IMR-90 (cell line): ENCODE measurements around the gene ZNF705A. TPM values are rescaled to one million over a fixed set of nuclear protein-coding genes. Genes with fewer than 3 reads are reported as not detected.

Source experiments
- ATAC-seq: fragments of 200-7000 bp; cut with Tn5 transposase; 2 replicates; pipeline ENCODE4 v1.9.1; 2020; ENCODE audit warnings: low read depth, mild to moderate bottlenecking, moderate library complexity
- BruUV-seq: library from RNA; stranded (reverse); fragments of 400-500 nt; replicated peaks from 2 replicates; lab custom pipeline; 2021; lab: Mats Ljungman, UMichigan
- CTCF ChIA-PET: fragments of 300-600 bp; formaldehyde crosslinking; extraction: SDS; loops from one replicate; lab custom pipeline; 2021; ENCODE audit warnings: antibody characterized with exemption; lab: Yijun Ruan, JAX
- POLR2A ChIA-PET: fragments of 300-600 bp; sonication (Branson Sonifier 250); formaldehyde crosslinking; loops from one replicate; lab custom pipeline; 2022; ENCODE audit warnings: antibody characterized with exemption; ENCODE audit not compliant: unreplicated experiment; lab: Charles Lee
- DNase-seq: peaks from one replicate; pipeline ENCODE4 v3.0.0; 2013
- H2AFZ ChIP-seq: replicated peaks from 2 replicates; pipeline ENCODE3; 2013; ENCODE audit warnings: low read length, mild to moderate bottlenecking; ENCODE audit not compliant: poor library complexity
- H2AK5ac ChIP-seq: 2 replicates; pipeline ENCODE4 v1.6.1; 2013; ENCODE audit warnings: low read depth, low read length, inconsistent platforms
- H2AK9ac ChIP-seq: replicated peaks from 2 replicates; pipeline ENCODE3; 2013; ENCODE audit warnings: mild to moderate bottlenecking, low read depth, low read length, moderate library complexity; ENCODE audit not compliant: poor library complexity
- H2BK120ac ChIP-seq: 2 replicates; pipeline ENCODE4 v1.6.1; 2013; ENCODE audit warnings: low read depth, low read length, inconsistent platforms
- H2BK15ac ChIP-seq: 3 replicates; pipeline ENCODE4 v1.6.1; 2013; ENCODE audit warnings: low read depth, low read length, inconsistent platforms
- H2BK20ac ChIP-seq: 2 replicates; pipeline ENCODE4 v1.6.1; 2013; ENCODE audit warnings: low read depth, mild to moderate bottlenecking, inconsistent platforms, low read length, moderate library complexity
- H2BK5ac ChIP-seq: 2 replicates; pipeline ENCODE4 v1.6.1; 2013; ENCODE audit warnings: mild to moderate bottlenecking, low read depth, low read length, inconsistent platforms; ENCODE audit not compliant: poor library complexity, severe bottlenecking
- H3K14ac ChIP-seq: replicated peaks from 2 replicates; pipeline ENCODE4 v1.6.1; 2013; ENCODE audit warnings: low read depth, low read length, inconsistent platforms
- H3K18ac ChIP-seq: 2 replicates; pipeline ENCODE4 v1.6.1; 2013; ENCODE audit warnings: low read depth, low read length, control low read depth
- H3K23ac ChIP-seq: 2 replicates; pipeline ENCODE4 v1.6.1; 2013; ENCODE audit warnings: low read depth, low read length, inconsistent platforms
- H3K27ac ChIP-seq: 2 replicates; pipeline ENCODE4 v1.5.1; 2013; ENCODE audit warnings: mild to moderate bottlenecking, control low read depth, low read length; ENCODE audit not compliant: insufficient read depth
- H3K27me3 ChIP-seq: 2 replicates; pipeline ENCODE4 v1.6.1; 2013; ENCODE audit warnings: low read length; ENCODE audit not compliant: control insufficient read depth, insufficient read depth
- H3K36me3 ChIP-seq: 2 replicates; pipeline ENCODE4 v1.6.1; 2013; ENCODE audit warnings: low read length, mixed read lengths; ENCODE audit not compliant: control insufficient read depth, insufficient read depth
- H3K4ac ChIP-seq: 2 replicates; pipeline ENCODE4 v1.6.1; 2013; ENCODE audit warnings: low read depth, low read length, inconsistent platforms
- H3K4me1 ChIP-seq: 2 replicates; pipeline ENCODE4 v1.6.1; 2013; ENCODE audit warnings: low read length, mixed read lengths; ENCODE audit not compliant: control insufficient read depth, insufficient read depth
- H3K4me2 ChIP-seq: 2 replicates; pipeline ENCODE4 v1.6.1; 2013; ENCODE audit warnings: low read depth, mild to moderate bottlenecking, control low read depth, low read length, moderate library complexity
- H3K4me3 ChIP-seq: 2 replicates; pipeline ENCODE4 v1.5.1; 2013; ENCODE audit warnings: low read depth, mild to moderate bottlenecking, control low read depth, low read length, moderate library complexity; ENCODE audit not compliant: insufficient read depth
- H3K56ac ChIP-seq: 2 replicates; pipeline ENCODE4 v1.6.1; 2013; ENCODE audit warnings: low read length, inconsistent platforms; ENCODE audit not compliant: insufficient read depth; ENCODE audit errors: extremely low read depth
- H3K79me1 ChIP-seq, 2 experiments: 2 replicates each; pipeline ENCODE4 v1.6.1; 2013; ENCODE audit warnings: low read length in 2 of 2, inconsistent platforms in 1 of 2, low read depth in 1 of 2
- H3K9ac ChIP-seq: 2 replicates; pipeline ENCODE4 v1.6.1; 2013; ENCODE audit warnings: low read depth, low read length, control low read depth
- H3K9me1 ChIP-seq: 2 replicates; pipeline ENCODE4 v1.6.1; 2013; ENCODE audit warnings: low read length, inconsistent platforms; ENCODE audit not compliant: insufficient read depth
- H3K9me3 ChIP-seq: 2 replicates; pipeline ENCODE4 v1.6.1; 2013; ENCODE audit warnings: low read length; ENCODE audit not compliant: control insufficient read depth, insufficient read depth
- H4K20me1 ChIP-seq: 2 replicates; pipeline ENCODE4 v1.6.1; 2013; ENCODE audit warnings: low read length, inconsistent platforms; ENCODE audit not compliant: insufficient read depth
- H4K5ac ChIP-seq: 2 replicates; pipeline ENCODE4 v1.6.1; 2013; ENCODE audit warnings: mild to moderate bottlenecking, low read depth, low read length, control low read depth
- H4K8ac ChIP-seq, 2 experiments: 2 replicates each; pipeline ENCODE4 v1.6.1; 2013; ENCODE audit warnings: low read depth in 2 of 2, low read length in 2 of 2, control low read depth in 1 of 2, inconsistent platforms in 1 of 2
- H4K91ac ChIP-seq: 2 replicates; pipeline ENCODE4 v1.6.1; 2013; ENCODE audit warnings: low read depth, low read length, inconsistent platforms; ENCODE audit not compliant: insufficient read depth
- CHD1 ChIP-seq: IDR thresholded peaks from 2 replicates; pipeline ENCODE4 v1.6.1; 2012; ENCODE audit warnings: low read depth, low read length, improper control_type of control experiment
- MAFK ChIP-seq: IDR thresholded peaks from 2 replicates; pipeline ENCODE4 v1.6.1; 2012; ENCODE audit warnings: low read depth, low read length, improper control_type of control experiment
- MAZ ChIP-seq: IDR thresholded peaks from 2 replicates; pipeline ENCODE4 v1.6.1; 2012; ENCODE audit warnings: low read depth, mild to moderate bottlenecking, low read length, improper control_type of control experiment, moderate library complexity, borderline replicate concordance
- RAD21 ChIP-seq: IDR thresholded peaks from 2 replicates; pipeline ENCODE4 v1.6.1; 2012; ENCODE audit warnings: low read length, improper control_type of control experiment
- RCOR1 ChIP-seq: IDR thresholded peaks from 2 replicates; pipeline ENCODE4 v1.6.1; 2012; ENCODE audit warnings: mild to moderate bottlenecking, low read length, improper control_type of control experiment; ENCODE audit not compliant: insufficient replicate concordance
- RFX5 ChIP-seq: IDR thresholded peaks from 2 replicates; pipeline ENCODE4 v1.8.0; 2012; ENCODE audit warnings: low read depth, mild to moderate bottlenecking, low read length, moderate library complexity
- SMC3 ChIP-seq: fragments of 150-350 bp; IDR thresholded peaks from 2 replicates; pipeline ENCODE4 v1.6.1; 2016; ENCODE audit warnings: low read depth, mild to moderate bottlenecking, antibody characterized with exemption, low read length, moderate library complexity
- WGBS, 2 experiments: methylation state at CpG; one replicate each; pipeline versions ENCODE4 v1.1.5 to v1.1.7; 2013; ENCODE audit warnings: missing lambda C conversion rate in 2 of 2; ENCODE audit not compliant: insufficient read length in 1 of 2; ENCODE audit errors: extremely low coverage in 2 of 2; 5-methylcytosine and 5-hydroxymethylcytosine counted together
- dilution Hi-C: fragments of 300-500 bp; cut with HindIII; formaldehyde crosslinking; loops from one replicate; pipeline ENCODE4 v1.14.3; 2018; ENCODE audit warnings: low sequenced_read_pairs; ENCODE audit not compliant: unreplicated experiment
- in situ Hi-C: fragments of 300-500 bp; cut with MboI; formaldehyde crosslinking; loops from 3 replicates; pipeline ENCODE4 v1.14.3; 2019; ENCODE audit warnings: low sequenced_read_pairs, inconsistent platforms, mixed read lengths
- intact Hi-C: fragments of 100-400 bp; cut with micrococcal nuclease; formaldehyde crosslinking; loops from 2 replicates; pipeline ENCODE4 v1.10.0; 2022
- polyA plus RNA-seq, 3 experiments: library from polyadenylated mRNA; depleted of rRNA; stranded (reverse); fragments of >200 nt; gene quantifications; 2 replicates each; pipeline ENCODE4 v1.2.3, GENCODE V29; 2012; ENCODE audit warnings: low replicate concordance in 1 of 3
- total RNA-seq: library from RNA; depleted of rRNA; stranded (reverse); fragments of >200 nt; gene quantifications from 2 replicates; pipeline ENCODE4 v1.2.3, GENCODE V29; 2012

Gene ZNF705A
- total and polyA plus RNA-seq, 2 of the 4 experiments (the other 2 are of a cell fraction), result not detected

GRCh38 chr12:8123124-8123912 lies 33.5 kb upstream of the ZNF705A start, which contains the start of gene CLEC4A:
CLEC4A (plus strand) TSS chr12:8123617; CDS start chr12:8123879, 262 bp downstream.
- ATAC-seq (no peak), DNase-seq (no peak)
- WGBS, 2 experiments, result no CpG with 5 or more reads among the region's 5 CpGs
- Histone ChIP-seq H2AFZ (no peak within 1 kb of the TSS), H3K36me3 (no peaks in the 10 kb centered on the region; the same call in 1 of the 2 replicates), H3K4me3 (no peak within 1 kb of the TSS), H3K23ac (no peak within 1 kb of the TSS), H3K27me3 (no peaks in the 10 kb centered on the region), H4K91ac (no peak within 1 kb of the TSS), H3K18ac (no peak within 1 kb of the TSS), H4K5ac (no peak within 1 kb of the TSS), H3K4ac (no peak within 1 kb of the TSS), H2BK5ac (no peak within 1 kb of the TSS), H2AK5ac (no peak within 1 kb of the TSS), H2BK15ac (no peak within 1 kb of the TSS), H2AK9ac (no peak within 1 kb of the TSS), H3K9me1 (no peaks in the 10 kb centered on the region), H3K9me3 (no peaks in the 10 kb centered on the region), H3K56ac (no peak within 1 kb of the TSS), H2BK120ac (no peak within 1 kb of the TSS), H3K14ac (no peak within 1 kb of the TSS), H4K8ac (no peak within 1 kb of the TSS), H3K27ac (no peak within 1 kb of the TSS), H4K20me1 (no peaks in the 10 kb centered on the region), H3K4me2 (no peak within 1 kb of the TSS), H2BK20ac (no peak within 1 kb of the TSS), H3K4me1 (no peaks in the 10 kb centered on the region), H3K79me1 (no peaks in the 10 kb centered on the region), H3K9ac (no peak within 1 kb of the TSS)
- POLR2A ChIA-PET, result no interaction called here
- CTCF ChIA-PET, result no interaction called here
- no TSS peak for BruUV-seq
- TF ChIP-seq CHD1 (no peak), RAD21 (no peak), RFX5 (no peak), MAZ (no peak), SMC3 (no peak), RCOR1 (no peak), MAFK (no peak)
- intact Hi-C loops (no loop called here), in situ Hi-C loops (loop anchor here (25.0 kb wide), 1 partner anchor 239 kb away; no protein-coding TSS in a partner anchor), dilution Hi-C loops (no loop called here)
